Stimulated activated effector memory CD8-positive, alpha-beta T cell treated with anti-CD3 and anti-CD28 coated beads, Interleukin-12 subunit alpha, Interleukin-12 subunit beta, amount 100 ng/mL, for 72 hours (primary cell): ENCODE measurements around the gene RGS7.
"Not testable (repeated sequence)": the region's sequence is repeated elsewhere in the genome, so short reads cannot be mapped to it uniquely, and the experiment has no call there.

Source experiments
- ATAC-seq: fragments of 150-1000 bp; cut with Tn5 transposase; 2 replicates; pipeline ENCODE4 v1.10.0; 2021
- DNase-seq, 2 donors: peaks; one replicate each; pipeline ENCODE4 v3.0.0; 2021 to 2022; ENCODE audit warnings: low spot score in 2 of 2
- H3K27ac Mint-ChIP-seq: one replicate; pipeline ENCODE4 v1.8.0; 2022; ENCODE audit warnings: mild to moderate bottlenecking, mixed read lengths
- H3K36me3 Mint-ChIP-seq: one replicate; pipeline ENCODE4 v1.8.0; 2022; ENCODE audit warnings: mild to moderate bottlenecking, mixed read lengths
- H3K4me1 Mint-ChIP-seq: one replicate; pipeline ENCODE4 v1.8.0; 2022; ENCODE audit warnings: mixed read lengths
- H3K4me3 Mint-ChIP-seq: one replicate; pipeline ENCODE4 v1.8.0; 2022; ENCODE audit warnings: mild to moderate bottlenecking, mixed read lengths
- H3K9me3 Mint-ChIP-seq: one replicate; pipeline ENCODE4 v1.8.0; 2022; ENCODE audit warnings: mixed read lengths

Gene RGS7

DNA sequence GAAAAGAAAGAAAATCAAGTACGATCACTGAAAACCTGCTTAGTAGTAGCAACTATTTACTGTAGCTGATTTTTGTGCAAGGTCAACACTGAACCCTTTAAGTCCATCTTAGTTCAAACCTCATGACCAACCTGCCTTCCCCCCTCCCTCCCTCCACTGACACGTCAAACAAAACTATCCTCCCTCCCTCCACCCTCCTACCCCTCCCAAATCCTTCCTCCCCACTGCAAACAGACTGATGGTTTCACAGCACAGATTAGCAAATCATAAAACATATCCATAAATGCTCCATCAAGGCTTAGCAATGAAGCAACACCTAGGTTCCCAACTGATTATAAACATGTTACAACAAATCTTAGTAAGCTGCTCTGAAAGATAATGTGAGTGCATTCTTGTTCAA, 580.8 kb downstream of the RGS7 start:
- H3K9me3 Mint-ChIP-seq = peaks cover 3% of the 10 kb centered on the region
- DNase-seq (no peak), ATAC-seq (no peak)
- H3K36me3 Mint-ChIP-seq = no peaks in the 10 kb centered on the region
- no peak overlapping the region for H3K4me3 Mint-ChIP-seq
- no peaks in the 10 kb centered on the region for H3K4me1 Mint-ChIP-seq
- H3K27ac Mint-ChIP-seq = no peak overlapping the region

- no peak for ATAC-seq
- H3K27ac Mint-ChIP-seq = no peak overlapping the region
- no peak overlapping the region for H3K4me3 Mint-ChIP-seq
- DNase-seq = no peak
- no peaks in the 10 kb centered on the region for H3K4me1 Mint-ChIP-seq
- no peaks in the 10 kb centered on the region for H3K36me3 Mint-ChIP-seq
- peaks cover 3% of the 10 kb centered on the region for H3K9me3 Mint-ChIP-seq
These were observed 584.9 kb downstream of the RGS7 start for GRCh38 chr1:240772131-240772530.

DNA sequence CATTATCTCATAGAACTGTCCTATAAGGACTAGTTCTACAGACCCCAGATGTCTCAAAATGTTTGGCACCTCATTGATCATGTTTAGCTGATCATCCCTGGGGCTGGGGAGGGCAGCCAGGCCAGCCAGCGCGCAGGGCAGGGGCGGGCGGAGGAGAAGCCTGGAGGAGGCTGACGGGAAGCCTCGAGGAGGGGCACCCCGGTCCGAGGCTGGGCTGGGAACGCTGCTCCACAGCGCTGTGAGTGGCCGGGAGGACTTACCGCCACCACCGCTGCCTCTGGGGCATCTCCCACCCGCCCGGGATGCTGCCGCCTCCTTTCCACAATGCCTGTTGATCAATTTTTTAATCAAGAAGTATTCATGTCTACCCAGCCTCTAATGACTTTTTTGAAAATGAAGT, 585.6 kb downstream of the RGS7 start:
- DNase-seq (no peak), ATAC-seq (no peak)
- H3K27ac Mint-ChIP-seq = no peak overlapping the region
- H3K4me1 Mint-ChIP-seq = no peaks in the 10 kb centered on the region
- H3K9me3 Mint-ChIP-seq = no peaks in the 10 kb centered on the region
- no peaks in the 10 kb centered on the region for H3K36me3 Mint-ChIP-seq
- no peak overlapping the region for H3K4me3 Mint-ChIP-seq

DNA sequence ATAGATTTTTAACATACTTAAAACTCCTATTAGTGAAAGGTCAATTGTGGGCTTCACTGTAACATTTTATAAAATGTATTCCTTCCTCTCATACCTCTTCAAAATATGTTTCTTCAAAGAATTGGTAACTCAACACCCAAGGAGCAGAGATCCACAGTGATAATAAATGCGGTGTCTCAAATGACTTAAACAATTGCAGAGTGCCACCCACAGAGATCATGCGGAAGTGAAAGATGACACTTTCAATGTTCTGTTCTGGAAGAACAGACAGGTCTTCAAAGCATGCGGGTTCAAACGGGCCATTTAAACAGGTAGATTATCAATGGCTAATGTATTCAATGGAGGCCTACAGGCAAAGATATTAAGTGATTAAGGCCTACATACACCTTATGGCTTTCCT, 588.0 kb downstream of the RGS7 start:
- no peak for ATAC-seq
- H3K4me1 Mint-ChIP-seq = no peaks in the 10 kb centered on the region
- no peaks in the 10 kb centered on the region for H3K36me3 Mint-ChIP-seq
- no peak overlapping the region for H3K4me3 Mint-ChIP-seq
- H3K9me3 Mint-ChIP-seq = no peaks in the 10 kb centered on the region
- no peak for DNase-seq
- no peak overlapping the region for H3K27ac Mint-ChIP-seq

GRCh38 chr1:240766831-240767230, 590.2 kb downstream of the RGS7 start:
- DNase-seq (no peak), ATAC-seq (no peak)
- no peaks in the 10 kb centered on the region for H3K9me3 Mint-ChIP-seq
- no peak overlapping the region for H3K27ac Mint-ChIP-seq
- H3K4me1 Mint-ChIP-seq = no peaks in the 10 kb centered on the region
- no peak overlapping the region for H3K4me3 Mint-ChIP-seq
- no peaks in the 10 kb centered on the region for H3K36me3 Mint-ChIP-seq

DNA sequence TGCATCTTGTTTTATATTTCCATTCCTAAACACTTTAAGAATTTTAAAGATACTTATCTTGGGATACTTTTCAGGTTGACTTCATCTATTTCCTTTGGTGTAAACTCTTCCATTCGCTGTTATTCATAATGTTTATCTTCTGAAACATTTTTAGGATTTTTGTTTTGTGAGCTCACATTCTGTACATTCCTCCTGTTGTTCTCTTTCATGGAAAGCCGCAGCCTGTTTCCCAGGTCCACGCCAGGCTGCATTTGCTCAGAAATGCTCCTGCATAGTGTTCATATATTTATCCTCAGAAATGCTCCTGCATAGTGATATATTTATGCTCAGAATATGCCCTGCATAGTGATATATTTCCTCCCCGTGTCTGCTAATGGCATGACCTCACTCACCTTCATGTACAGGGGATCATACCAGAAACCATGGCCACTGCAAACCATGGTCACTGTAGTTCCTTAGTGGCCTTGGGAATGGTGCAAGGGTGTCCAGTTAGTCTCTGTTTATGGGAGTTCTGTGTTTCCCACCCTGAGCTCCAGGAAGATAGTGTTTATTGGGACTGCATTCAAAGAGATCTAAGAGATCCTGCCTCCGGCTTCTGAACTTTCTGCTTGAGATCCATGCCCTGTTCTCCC, 591.2 kb downstream of the RGS7 start:
- no peak for DNase-seq
- H3K4me3 Mint-ChIP-seq = no peak overlapping the region

DNA sequence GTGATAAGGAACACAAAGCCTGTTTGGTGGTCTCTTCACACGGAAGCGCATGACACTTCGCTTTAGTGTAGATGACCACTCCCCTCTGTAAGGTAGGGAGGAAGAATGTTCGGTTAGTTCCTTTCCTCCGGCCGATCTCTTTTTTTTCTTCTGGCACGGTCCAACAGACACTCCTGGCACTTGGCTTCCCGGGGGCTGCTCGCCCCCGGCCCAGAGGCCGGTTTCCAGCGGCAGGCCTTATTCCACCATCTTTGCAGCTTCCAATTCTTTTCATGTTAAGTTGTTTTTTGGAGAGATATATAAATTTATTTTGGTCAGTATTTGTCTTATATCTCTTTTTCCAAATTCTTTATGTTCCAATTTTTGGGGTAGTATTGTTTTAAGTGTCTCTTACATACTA, 593.2 kb downstream of the RGS7 start:
- Mint-ChIP-seq H3K36me3 (no peaks in the 10 kb centered on the region), H3K4me1 (no peaks in the 10 kb centered on the region), H3K27ac (no peak overlapping the region), H3K4me3 (no peak overlapping the region), H3K9me3 (no peaks in the 10 kb centered on the region)
- DNase-seq (no peak), ATAC-seq (no peak)

More for the DNA sequence above, 591.2 kb downstream of the RGS7 start:
- Mint-ChIP-seq H3K27ac (no peak overlapping the region), H3K36me3 (no peaks in the 10 kb centered on the region), H3K4me1 (no peaks in the 10 kb centered on the region), H3K9me3 (no peaks in the 10 kb centered on the region)
- ATAC-seq = no peak

GRCh38 chr1:240763095-240763494, 593.9 kb downstream of the RGS7 start:
- H3K9me3 Mint-ChIP-seq, H3K36me3 Mint-ChIP-seq, DNase-seq: not testable (repeated sequence)

DNA sequence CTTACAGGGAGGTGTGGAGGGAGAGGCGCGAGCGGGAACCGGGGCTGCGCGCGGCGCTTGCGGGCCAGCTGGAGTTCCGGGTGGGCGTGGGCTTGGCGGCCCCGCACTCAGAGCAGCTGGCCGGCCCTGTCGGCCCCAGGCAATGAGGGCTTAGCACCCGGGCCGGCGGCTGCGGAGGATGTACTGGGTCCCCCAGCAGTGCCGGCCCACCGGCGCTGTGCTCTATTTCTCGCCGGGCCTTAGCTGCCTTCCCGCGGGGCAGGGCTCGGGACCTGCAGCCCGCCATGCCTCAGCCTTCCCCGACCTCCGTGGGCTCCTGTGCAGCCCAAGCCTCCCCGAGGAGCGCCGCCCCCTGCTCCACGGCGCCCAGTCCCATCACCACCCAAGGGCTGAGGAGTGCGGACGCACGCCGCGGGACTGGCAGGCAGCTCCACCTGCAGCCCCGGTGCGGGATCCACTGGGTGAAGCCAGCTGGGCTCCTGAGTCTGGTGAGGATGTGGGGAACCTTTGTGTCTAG, 594.5 kb downstream of the RGS7 start:
- not testable (repeated sequence) for DNase-seq, H3K27ac Mint-ChIP-seq, H3K9me3 Mint-ChIP-seq, H3K36me3 Mint-ChIP-seq, H3K4me1 Mint-ChIP-seq, H3K4me3 Mint-ChIP-seq, ATAC-seq

More at GRCh38 chr1:240763095-240763494, 593.9 kb downstream of the RGS7 start:
- H3K4me3 Mint-ChIP-seq, H3K27ac Mint-ChIP-seq, H3K4me1 Mint-ChIP-seq, ATAC-seq: not testable (repeated sequence)

GRCh38 chr1:240758777-240759176, 598.2 kb downstream of the RGS7 start:
- not testable (repeated sequence) for H3K4me3 Mint-ChIP-seq, DNase-seq, H3K4me1 Mint-ChIP-seq, H3K9me3 Mint-ChIP-seq, H3K36me3 Mint-ChIP-seq, ATAC-seq, H3K27ac Mint-ChIP-seq

- Mint-ChIP-seq H3K9me3 (no peaks in the 10 kb centered on the region), H3K4me3 (no peak overlapping the region), H3K4me1 (no peaks in the 10 kb centered on the region), H3K27ac (no peak overlapping the region), H3K36me3 (no peaks in the 10 kb centered on the region)
- DNase-seq (no peak), ATAC-seq (no peak)
These were observed 598.7 kb downstream of the RGS7 start for GRCh38 chr1:240758296-240758695.

GRCh38 chr1:240747907-240748306, 609.1 kb downstream of the RGS7 start:
- Mint-ChIP-seq H3K4me3 (no peak overlapping the region), H3K36me3 (no peaks in the 10 kb centered on the region), H3K27ac (no peak overlapping the region), H3K4me1 (no peaks in the 10 kb centered on the region), H3K9me3 (no peaks in the 10 kb centered on the region)
- ATAC-seq = no peak
- DNase-seq = no peak

GRCh38 chr1:240743705-240744104, 613.3 kb downstream of the RGS7 start:
- Mint-ChIP-seq H3K4me3 (no peak overlapping the region), H3K4me1 (no peaks in the 10 kb centered on the region), H3K36me3 (no peaks in the 10 kb centered on the region), H3K27ac (no peak overlapping the region), H3K9me3 (no peaks in the 10 kb centered on the region)
- DNase-seq = no peak
- ATAC-seq = no peak

- no peak overlapping the region for H3K4me3 Mint-ChIP-seq
- DNase-seq = no peak
- H3K27ac Mint-ChIP-seq = no peak overlapping the region
- no peaks in the 10 kb centered on the region for H3K36me3 Mint-ChIP-seq
- ATAC-seq = no peak
- H3K4me1 Mint-ChIP-seq = no peaks in the 10 kb centered on the region
- H3K9me3 Mint-ChIP-seq = no peaks in the 10 kb centered on the region
These were observed 617.3 kb downstream of the RGS7 start for GRCh38 chr1:240739754-240740153.

DNA sequence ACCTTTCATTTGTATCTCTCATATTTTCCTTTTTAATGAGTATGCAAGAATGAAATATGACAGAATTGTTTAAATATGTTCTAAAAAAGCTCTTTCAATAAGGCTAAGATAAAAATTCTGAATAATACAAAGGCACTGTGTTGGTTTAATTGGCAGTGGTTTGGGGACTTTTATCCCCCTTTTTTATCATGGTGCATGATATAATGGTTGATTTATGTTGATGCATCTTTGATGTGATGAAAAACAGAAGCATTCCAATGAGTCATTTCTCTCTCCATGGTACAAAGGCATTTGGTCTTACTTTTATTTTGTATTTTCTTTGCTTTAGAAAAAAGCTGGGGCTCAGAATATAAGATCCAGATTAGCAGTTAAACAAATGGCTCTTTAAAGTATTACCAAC, 617.9 kb downstream of the RGS7 start:
- no peaks in the 10 kb centered on the region for H3K9me3 Mint-ChIP-seq
- ATAC-seq = no peak
- no peak for DNase-seq
- no peaks in the 10 kb centered on the region for H3K36me3 Mint-ChIP-seq
- no peak overlapping the region for H3K4me3 Mint-ChIP-seq
- no peaks in the 10 kb centered on the region for H3K4me1 Mint-ChIP-seq
- no peak overlapping the region for H3K27ac Mint-ChIP-seq

DNA sequence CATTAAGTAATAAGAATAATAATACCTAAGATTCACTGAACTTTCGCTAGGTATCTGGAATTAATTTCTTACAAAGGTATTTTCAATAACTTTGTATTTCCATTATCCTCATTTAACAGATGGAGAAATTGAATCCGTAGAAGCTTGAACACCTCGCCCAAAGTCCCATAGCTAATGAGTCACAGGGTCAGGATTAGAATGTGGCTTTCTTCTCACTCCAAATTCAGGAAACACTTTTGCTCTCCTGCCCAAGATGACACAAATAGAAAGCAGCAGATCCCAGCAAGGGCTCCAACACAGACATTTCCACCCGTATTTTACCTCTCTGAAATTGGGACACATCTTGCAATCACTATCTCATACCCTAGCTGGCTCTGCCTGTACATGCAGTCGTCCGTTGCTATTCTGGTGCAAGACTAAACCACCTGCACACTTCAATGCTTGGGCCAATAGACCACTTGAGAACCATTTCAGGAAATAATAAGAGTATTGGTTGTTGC, 619.2 kb downstream of the RGS7 start:
- H3K4me1 Mint-ChIP-seq = no peaks in the 10 kb centered on the region

More for the DNA sequence above, 619.2 kb downstream of the RGS7 start:
- no peak overlapping the region for H3K4me3 Mint-ChIP-seq
- H3K9me3 Mint-ChIP-seq = no peaks in the 10 kb centered on the region
- no peaks in the 10 kb centered on the region for H3K36me3 Mint-ChIP-seq
- H3K27ac Mint-ChIP-seq = no peak overlapping the region
- DNase-seq (no peak), ATAC-seq (no peak)
